CD4-positive, CD25-positive, alpha-beta regulatory T cell (primary cell): ENCODE results near the gene PRSS50. TPM values are rescaled to one million over a fixed set of nuclear protein-coding genes. Genes with fewer than 3 reads are reported as not detected.

ENCODE experiments used
- ATAC-seq, 2 donors: fragments of 150-1000 bp; cut with Tn5 transposase; one replicate each; pipeline ENCODE4 v1.10.0; 2021; ENCODE audit warnings: low read depth in 2 of 2, moderate number of reproducible peaks in 2 of 2, moderate library complexity in 1 of 2
- DNase-seq, 3 donors: peaks; one replicate each; pipeline versions ENCODE4 v3.0.0 to v3.0.0-alpha.2; 2012 to 2022; ENCODE audit warnings: mixed read lengths in 1 of 3
- H3K27ac ChIP-seq: one replicate; pipeline ENCODE4 v1.7.0; 2013; ENCODE audit warnings: mild to moderate bottlenecking, low read length; ENCODE audit not compliant: insufficient read depth, poor library complexity, severe bottlenecking
- H3K27me3 ChIP-seq: one replicate; pipeline ENCODE4 v1.7.0; 2013; ENCODE audit warnings: low read length; ENCODE audit not compliant: control insufficient read depth, insufficient read depth
- H3K36me3 ChIP-seq: one replicate; pipeline ENCODE4 v1.7.0; 2013; ENCODE audit warnings: mild to moderate bottlenecking, low read length, moderate library complexity; ENCODE audit not compliant: control insufficient read depth, insufficient read depth
- H3K4me1 ChIP-seq: 2 replicates; pipeline ENCODE4 v1.7.0; 2013; ENCODE audit warnings: mild to moderate bottlenecking, low read length; ENCODE audit not compliant: insufficient read depth, control insufficient read depth, poor library complexity, severe bottlenecking
- H3K4me3 ChIP-seq: one replicate; pipeline ENCODE4 v1.7.0; 2013; ENCODE audit warnings: low read depth, mild to moderate bottlenecking, low read length, moderate library complexity
- H3K9me3 ChIP-seq, 2 experiments: 1 replicate in 1 of 2; 2 replicates in 1 of 2; pipeline ENCODE4 v1.7.0; 2013; ENCODE audit warnings: low read length in 2 of 2, mild to moderate bottlenecking in 1 of 2, moderate library complexity in 1 of 2; ENCODE audit not compliant: control insufficient read depth in 2 of 2
- H3K27ac Mint-ChIP-seq, 3 donors: one replicate each; pipeline ENCODE4 v1.8.0; 2020 to 2022; ENCODE audit warnings: mild to moderate bottlenecking in 3 of 3, mixed read lengths in 3 of 3, moderate library complexity in 2 of 3
- H3K27me3 Mint-ChIP-seq: one replicate; pipeline ENCODE4 v1.8.0; 2022; ENCODE audit warnings: mild to moderate bottlenecking, mixed read lengths
- H3K36me3 Mint-ChIP-seq: one replicate; pipeline ENCODE4 v1.8.0; 2020; ENCODE audit warnings: mixed read lengths
- H3K4me1 Mint-ChIP-seq, 4 donors: one replicate each; pipeline ENCODE4 v1.8.0; 2020 to 2022; ENCODE audit warnings: mixed read lengths in 4 of 4, mild to moderate bottlenecking in 1 of 4
- H3K4me3 Mint-ChIP-seq, 4 donors: one replicate each; pipeline ENCODE4 v1.8.0; 2020 to 2022; ENCODE audit warnings: mild to moderate bottlenecking in 4 of 4, mixed read lengths in 4 of 4, moderate library complexity in 3 of 4
- H3K9me3 Mint-ChIP-seq, 7 donors: one replicate each; pipeline ENCODE4 v1.8.0; 2020 to 2022; ENCODE audit warnings: mixed read lengths in 7 of 7, mild to moderate bottlenecking in 3 of 7, moderate library complexity in 2 of 7
- polyA plus RNA-seq, 4 donors: library from polyadenylated mRNA; unstranded; fragments of 300-500 nt; fragmentation: Illumina TruSeq; gene quantifications; one replicate each; pipeline ENCODE4 v1.2.3, GENCODE V29; 2021
- total RNA-seq: library from RNA; stranded (reverse); gene quantifications from one replicate; pipeline ENCODE4 v1.2.3, GENCODE V29; 2022

The PRSS50 gene
- total and polyA plus RNA-seq, 5 donors from 2014 or later, result not detected

- H3K9me3 ChIP-seq, result no peaks in the 10 kb centered on the region
- Mint-ChIP-seq H3K27ac (peak overlapping the region in 1 of 3 donors; percentile 37), H3K9me3 (no peaks in the 10 kb centered on the region), H3K4me3 (no peak overlapping the region), H3K27me3 (peaks cover 5% of the 10 kb centered on the region), H3K4me1 (no peaks in the 10 kb centered on the region), H3K36me3 (peaks cover 6% of the 10 kb centered on the region)
- no peaks in the 10 kb centered on the region for H3K36me3 ChIP-seq
- no peaks in the 10 kb centered on the region for H3K27me3 ChIP-seq
- no peak overlapping the region for H3K4me3 ChIP-seq
- ATAC-seq (no peak), DNase-seq (no peak)
- H3K4me1 ChIP-seq, result no peaks in the 10 kb centered on the region
- no peak overlapping the region for H3K27ac ChIP-seq
Measured at GRCh38 chr3:46710229-46710628, 7.4 kb downstream of the PRSS50 start.

GRCh38 chr3:46709721-46710120, 7.9 kb downstream of the PRSS50 start:
- DNase-seq, result no peak
- peaks cover 0 to 3% (median 0%) of the 10 kb centered on the region in 4 donors for H3K4me1 Mint-ChIP-seq
- Histone ChIP-seq H3K4me3 (no peak overlapping the region), H3K27me3 (no peaks in the 10 kb centered on the region), H3K9me3 (no peaks in the 10 kb centered on the region), H3K4me1 (no peaks in the 10 kb centered on the region), H3K36me3 (no peaks in the 10 kb centered on the region), H3K27ac (no peak overlapping the region)
- no peak for ATAC-seq
- H3K27ac Mint-ChIP-seq, result no peak overlapping the region
- H3K36me3 Mint-ChIP-seq, result peaks cover 6% of the 10 kb centered on the region
- H3K27me3 Mint-ChIP-seq, result peaks cover 5% of the 10 kb centered on the region
- H3K9me3 Mint-ChIP-seq, result no peaks in the 10 kb centered on the region
- H3K4me3 Mint-ChIP-seq, result no peak overlapping the region

- no peak overlapping the region for H3K4me3 Mint-ChIP-seq
- no peaks in the 10 kb centered on the region for H3K27me3 ChIP-seq
- ATAC-seq (no peak), DNase-seq (no peak)
- H3K9me3 ChIP-seq, result no peaks in the 10 kb centered on the region
- no peaks in the 10 kb centered on the region for H3K9me3 Mint-ChIP-seq
- H3K27ac ChIP-seq, result no peak overlapping the region
- H3K36me3 ChIP-seq, result no peaks in the 10 kb centered on the region
- H3K36me3 Mint-ChIP-seq, result peaks cover 6% of the 10 kb centered on the region
- H3K27ac Mint-ChIP-seq, result peak overlapping the region in 1 of 3 donors; percentile 59
- no peak overlapping the region for H3K4me3 ChIP-seq
- peaks cover 0 to 3% (median 0%) of the 10 kb centered on the region in 4 donors for H3K4me1 Mint-ChIP-seq
- H3K4me1 ChIP-seq, result no peaks in the 10 kb centered on the region
- H3K27me3 Mint-ChIP-seq, result peaks cover 5% of the 10 kb centered on the region
Measured at GRCh38 chr3:46709157-46709654, 8.5 kb downstream of the PRSS50 start.

- H3K4me1 Mint-ChIP-seq, result peaks cover 0 to 3% (median 0%) of the 10 kb centered on the region in 4 donors
- Histone ChIP-seq H3K9me3 (no peaks in the 10 kb centered on the region), H3K36me3 (no peaks in the 10 kb centered on the region), H3K27me3 (no peaks in the 10 kb centered on the region), H3K4me3 (no peak overlapping the region), H3K4me1 (no peaks in the 10 kb centered on the region), H3K27ac (no peak overlapping the region)
- DNase-seq (no peak), ATAC-seq (no peak)
- H3K27ac Mint-ChIP-seq, result no peak overlapping the region
- H3K36me3 Mint-ChIP-seq, result peaks cover 6% of the 10 kb centered on the region
- no peaks in the 10 kb centered on the region for H3K9me3 Mint-ChIP-seq
- H3K4me3 Mint-ChIP-seq, result no peak overlapping the region
- H3K27me3 Mint-ChIP-seq, result peaks cover 5% of the 10 kb centered on the region
Measured at GRCh38 chr3:46708401-46709156, 9.1 kb downstream of the PRSS50 start.

- H3K9me3 ChIP-seq, result no peaks in the 10 kb centered on the region
- Mint-ChIP-seq H3K4me1 (peaks cover 0 to 3% (median 0%) of the 10 kb centered on the region in 4 donors), H3K36me3 (peaks cover 6% of the 10 kb centered on the region), H3K4me3 (no peak overlapping the region), H3K9me3 (no peaks in the 10 kb centered on the region), H3K27me3 (peaks cover 5% of the 10 kb centered on the region), H3K27ac (no peak overlapping the region)
- no peaks in the 10 kb centered on the region for H3K27me3 ChIP-seq
- H3K36me3 ChIP-seq, result no peaks in the 10 kb centered on the region
- H3K4me1 ChIP-seq, result no peaks in the 10 kb centered on the region
- no peak overlapping the region for H3K27ac ChIP-seq
- H3K4me3 ChIP-seq, result no peak overlapping the region
- no peak for ATAC-seq
- DNase-seq, result no peak
Measured at GRCh38 chr3:46707601-46708011, 10.1 kb downstream of the PRSS50 start.

GRCh38 chr3:46706771-46707582, 10.7 kb downstream of the PRSS50 start:
- ATAC-seq, result no peak
- Mint-ChIP-seq H3K9me3 (no peaks in the 10 kb centered on the region), H3K4me1 (peaks cover 0 to 5% (median 1%) of the 10 kb centered on the region in 4 donors), H3K27ac (no peak overlapping the region), H3K36me3 (peaks cover 6% of the 10 kb centered on the region), H3K27me3 (peaks cover 10% of the 10 kb centered on the region), H3K4me3 (no peak overlapping the region)
- no peaks in the 10 kb centered on the region for H3K36me3 ChIP-seq
- H3K27ac ChIP-seq, result no peak overlapping the region
- H3K4me3 ChIP-seq, result no peak overlapping the region
- DNase-seq, result no peak
- no peaks in the 10 kb centered on the region for H3K27me3 ChIP-seq
- no peaks in the 10 kb centered on the region for H3K9me3 ChIP-seq
- H3K4me1 ChIP-seq, result no peaks in the 10 kb centered on the region

- H3K36me3 ChIP-seq, result no peaks in the 10 kb centered on the region
- Mint-ChIP-seq H3K4me3 (no peak overlapping the region), H3K27ac (peak overlapping the region in 1 of 3 donors; percentile 82), H3K27me3 (peaks cover 15% of the 10 kb centered on the region), H3K36me3 (peaks cover 6% of the 10 kb centered on the region), H3K4me1 (peaks cover 0 to 8% (median 4%) of the 10 kb centered on the region in 4 donors), H3K9me3 (no peaks in the 10 kb centered on the region)
- no peak for DNase-seq
- H3K9me3 ChIP-seq, result no peaks in the 10 kb centered on the region
- no peak overlapping the region for H3K4me3 ChIP-seq
- H3K27me3 ChIP-seq, result no peaks in the 10 kb centered on the region
- H3K4me1 ChIP-seq, result peaks cover 8% of the 10 kb centered on the region
- no peak for ATAC-seq
- no peak overlapping the region for H3K27ac ChIP-seq
Measured at GRCh38 chr3:46705751-46706552, 11.7 kb downstream of the PRSS50 start.
